GM23338 (cell line): Measurements from ENCODE around the gene AMPD2.

ENCODE experiments used
- CREB1 ChIP-seq: fragments of 250-450 bp; sonication (Bioruptor Pico); IDR thresholded peaks from 2 replicates; pipeline ENCODE4 v1.5.0; 2020; ENCODE audit warnings: low read depth, mild to moderate bottlenecking, moderate library complexity
- CTCF ChIP-seq, 2 experiments: fragments of 200-600 bp in 1 of 2; sonication (generic) in 1 of 2; conservative IDR thresholded peaks; 2 replicates each; pipeline versions ENCODE4 v1.5.1 to v1.6.1; 2016 to 2017; ENCODE audit warnings: antibody characterized with exemption in 2 of 2, low read depth in 2 of 2, mild to moderate bottlenecking in 2 of 2, moderate library complexity in 1 of 2
- EZH2 ChIP-seq: fragments of 200-600 bp; sonication (generic); IDR thresholded peaks from one replicate; pipeline ENCODE4 v1.8.0; 2017; ENCODE audit warnings: antibody characterized with exemption, mild to moderate bottlenecking, low read depth; ENCODE audit not compliant: unreplicated experiment
- EZH2phosphoT487 ChIP-seq: fragments of 200-600 bp; sonication (generic); IDR thresholded peaks from one replicate; pipeline ENCODE4 v1.8.1; 2018; ENCODE audit warnings: antibody characterized with exemption; ENCODE audit not compliant: unreplicated experiment
- JUNB ChIP-seq: IDR thresholded peaks from one replicate; pipeline ENCODE4 v1.6.1; 2016; ENCODE audit warnings: antibody characterized with exemption; ENCODE audit not compliant: unreplicated experiment
- POLR2AphosphoS5 ChIP-seq: IDR thresholded peaks from 2 replicates; pipeline ENCODE4 v1.6.1; 2016; ENCODE audit warnings: antibody characterized with exemption, low read depth
- REST ChIP-seq: IDR thresholded peaks from one replicate; pipeline ENCODE4 v1.6.1; 2018; ENCODE audit warnings: antibody characterized with exemption; ENCODE audit not compliant: unreplicated experiment
- ZNF114 ChIP-seq: fragments of 250-450 bp; sonication (Bioruptor Pico); IDR thresholded peaks from 2 replicates; pipeline ENCODE4 v1.5.0; 2020; ENCODE audit warnings: mild to moderate bottlenecking, moderate library complexity
- ZNF331 ChIP-seq: fragments of 250-450 bp; sonication (Bioruptor Pico); IDR thresholded peaks from 2 replicates; pipeline ENCODE4 v1.5.0; 2020; ENCODE audit warnings: low read depth, mild to moderate bottlenecking, moderate library complexity

- TF ChIP-seq CTCF (conservative IDR thresholded peaks at IDR 0.05; ENCODE audit: low read depth in 2 of 2) (no peak), ZNF114 (CRISPR knock-in tag) (no peak), POLR2AphosphoS5 (no peak), JUNB (no peak), EZH2phosphoT487 (no peak), ZNF331 (no peak), EZH2 (no peak), REST (no peak), CREB1 (no peak)
These were observed 1.9 kb downstream of the AMPD2 start for GRCh38 chr1:109621379-109622136.
